NCI-H510A treated with DMSO at 0.1 percent for 48 hours (cell line): ENCODE measurements around the gene SMIM36.
"Not testable (repeated sequence)": the region's sequence is repeated elsewhere in the genome, so short reads cannot be mapped to it uniquely, and the experiment has no call there.

Source experiments
- DNase-seq: peaks from one replicate; lab custom pipeline; 2025; lab: John Stamatoyannopoulos, UW

The SMIM36 gene

DNA sequence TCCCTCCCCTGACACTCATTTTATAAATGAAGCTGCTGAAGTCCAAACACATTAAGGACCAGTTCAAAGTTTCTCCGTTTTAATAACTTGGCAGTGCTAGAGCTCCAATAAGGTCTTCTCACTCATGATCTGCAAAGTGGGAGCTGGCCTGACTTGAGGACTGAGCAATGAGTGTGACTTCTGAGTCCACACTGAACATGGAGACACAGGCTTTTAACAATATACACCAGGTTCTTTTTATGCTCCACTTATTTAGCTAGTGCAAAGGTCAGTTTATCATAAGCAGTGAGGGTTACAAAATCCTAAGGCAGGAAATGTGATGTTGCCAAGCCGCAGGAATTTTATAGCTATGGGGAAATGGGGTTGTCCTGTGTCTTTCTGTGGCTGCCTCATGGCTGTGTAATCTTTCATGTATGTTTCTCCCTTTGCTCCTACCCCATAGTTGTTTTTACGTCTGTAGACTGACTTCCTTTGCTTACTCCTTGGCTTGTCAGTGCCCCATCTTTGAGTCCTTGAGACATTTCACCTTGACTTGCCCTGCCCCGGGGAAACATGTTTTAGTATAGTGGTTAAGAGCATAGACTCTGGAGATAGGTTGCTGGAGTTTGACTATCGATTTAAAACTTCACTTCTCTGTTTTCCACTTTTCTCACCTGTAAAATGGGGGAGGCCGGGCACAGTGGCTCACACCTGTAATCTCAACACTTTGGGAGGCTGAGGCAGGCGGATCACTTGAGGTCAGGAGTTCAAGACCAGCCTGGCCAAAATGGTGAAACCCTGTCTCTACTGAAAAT, 77.4 kb downstream of the SMIM36 start:
- DNase-seq, result no peak

DNA sequence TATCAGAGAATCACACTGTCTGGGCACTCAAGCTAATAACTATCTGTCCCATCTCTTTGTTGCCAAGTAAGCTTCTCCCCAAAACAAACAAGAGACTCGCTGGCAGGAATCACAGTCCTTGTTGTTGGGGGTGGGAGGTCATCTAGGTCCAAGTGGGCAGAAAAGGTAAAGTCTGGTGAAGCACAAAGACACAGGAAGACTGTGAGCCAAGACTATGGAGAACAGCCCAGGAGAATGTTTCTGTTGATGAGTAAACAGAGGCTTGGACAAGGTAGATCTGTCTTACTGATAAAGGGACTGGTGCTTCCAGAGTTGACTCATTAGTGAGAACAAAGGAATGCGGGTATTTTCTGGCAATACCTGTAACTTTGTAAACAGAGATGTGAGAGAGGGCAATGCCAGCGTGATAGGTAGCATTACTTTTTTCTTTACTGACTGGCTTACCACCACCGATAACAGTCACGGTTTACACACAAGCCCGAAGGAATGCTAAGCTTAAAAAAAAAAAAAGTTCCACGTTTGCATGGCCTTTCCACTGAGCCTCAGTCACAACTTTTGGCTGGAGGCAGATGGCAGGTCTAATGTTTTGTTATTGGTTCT, 78.1 kb downstream of the SMIM36 start:
- DNase-seq, result no peak

DNA sequence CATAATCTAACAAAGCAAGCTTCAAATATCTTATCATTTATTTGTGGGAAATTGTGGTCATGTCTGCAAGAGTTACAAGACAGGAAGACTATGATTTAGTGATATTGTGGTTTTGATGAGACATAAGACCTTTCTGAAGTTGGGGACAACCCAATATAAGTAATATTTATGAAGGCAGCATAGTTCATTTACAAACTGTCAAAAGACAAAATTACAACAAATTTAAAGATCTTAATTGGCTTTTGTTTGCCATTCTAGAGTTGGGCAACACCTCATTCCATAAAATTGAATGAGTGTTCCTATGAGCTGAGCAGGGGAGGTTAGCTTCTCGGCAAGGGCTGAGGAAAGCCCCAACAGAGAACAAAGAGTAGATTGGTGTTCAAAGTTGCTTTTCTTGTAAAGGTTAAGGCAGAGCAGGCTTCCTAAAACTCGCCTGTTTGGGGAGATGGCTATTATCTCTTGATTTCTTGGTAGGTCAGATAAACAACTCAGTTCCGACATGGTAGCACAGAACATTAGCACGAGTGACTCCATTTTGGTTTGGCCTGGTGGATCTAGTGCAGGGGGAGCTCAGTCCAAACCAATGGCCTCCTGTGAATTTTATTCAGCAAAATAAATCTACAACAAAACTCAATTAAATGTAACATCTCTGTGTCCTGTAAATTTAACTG, 78.8 kb downstream of the SMIM36 start:
- DNase-seq, result no peak

DNA sequence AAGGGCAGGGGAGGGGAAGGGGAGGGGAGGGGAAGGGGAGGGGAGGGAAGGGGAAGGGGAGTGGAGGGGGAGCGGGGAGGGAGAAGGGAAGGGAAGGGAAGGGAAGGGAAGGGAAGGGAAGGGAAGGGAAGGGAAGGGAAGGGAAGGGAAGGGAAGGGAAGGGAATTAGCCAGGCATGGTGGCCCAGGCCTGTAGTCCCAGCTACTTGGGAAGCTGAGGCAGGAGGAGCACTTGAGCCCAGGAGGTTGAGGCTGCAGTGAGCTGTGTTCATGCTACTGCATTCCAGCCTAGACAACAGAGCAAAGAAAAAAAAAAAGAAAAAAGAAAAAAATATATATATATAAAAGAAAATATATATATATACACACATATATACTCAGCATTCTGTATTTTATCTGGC, 79.3 kb downstream of the SMIM36 start:
- not testable (repeated sequence) for DNase-seq

DNA sequence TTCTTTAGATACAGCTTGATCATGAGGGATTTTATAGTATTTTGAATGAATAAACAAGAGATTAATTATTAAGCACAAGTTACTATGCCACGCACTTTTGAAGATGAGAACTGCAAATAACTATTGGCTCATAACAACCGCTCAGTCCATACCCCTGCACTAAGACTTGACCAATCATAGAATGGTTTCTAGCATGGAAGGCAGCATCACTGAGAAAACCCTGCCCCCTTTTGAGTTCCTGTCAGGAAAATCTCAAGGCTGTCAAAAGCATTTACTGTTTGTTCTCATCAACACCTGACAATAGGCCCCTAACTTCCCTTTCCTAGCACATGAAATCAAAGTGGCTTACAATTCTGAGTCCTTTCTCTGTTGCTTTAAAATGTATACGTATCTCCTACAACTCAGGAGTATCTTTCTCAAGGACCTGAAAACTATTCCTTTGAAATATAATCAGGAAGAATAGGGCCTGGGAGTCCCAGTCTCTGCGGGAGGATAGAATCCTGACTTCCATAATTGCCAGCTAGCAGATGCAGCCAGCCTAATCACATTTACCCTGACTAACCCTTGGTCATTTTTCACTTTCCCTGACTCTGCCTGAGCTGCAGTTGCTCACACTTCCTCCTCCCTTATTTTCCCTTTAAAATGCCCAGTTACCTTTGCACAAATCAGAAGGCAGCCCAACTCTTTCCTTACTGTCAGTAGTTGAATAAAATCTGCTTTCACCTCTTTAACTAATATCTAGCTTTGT, 80.5 kb downstream of the SMIM36 start:
- DNase-seq, result no peak

DNA sequence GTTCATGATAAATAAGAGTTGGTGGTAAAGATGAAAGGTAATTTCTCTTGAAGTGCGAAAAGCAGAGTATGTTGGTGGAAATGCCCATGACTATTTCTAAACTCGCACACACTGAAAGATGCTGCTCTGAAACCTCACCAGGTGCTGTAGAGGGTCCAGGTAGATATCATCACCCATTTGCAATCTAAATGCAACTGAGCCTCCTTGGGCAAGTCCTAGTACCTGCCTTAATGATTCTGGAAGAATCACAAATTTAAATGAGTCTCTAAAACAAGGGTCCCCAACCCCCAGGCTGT, 83.7 kb downstream of the SMIM36 start:
- no peak for DNase-seq

DNA sequence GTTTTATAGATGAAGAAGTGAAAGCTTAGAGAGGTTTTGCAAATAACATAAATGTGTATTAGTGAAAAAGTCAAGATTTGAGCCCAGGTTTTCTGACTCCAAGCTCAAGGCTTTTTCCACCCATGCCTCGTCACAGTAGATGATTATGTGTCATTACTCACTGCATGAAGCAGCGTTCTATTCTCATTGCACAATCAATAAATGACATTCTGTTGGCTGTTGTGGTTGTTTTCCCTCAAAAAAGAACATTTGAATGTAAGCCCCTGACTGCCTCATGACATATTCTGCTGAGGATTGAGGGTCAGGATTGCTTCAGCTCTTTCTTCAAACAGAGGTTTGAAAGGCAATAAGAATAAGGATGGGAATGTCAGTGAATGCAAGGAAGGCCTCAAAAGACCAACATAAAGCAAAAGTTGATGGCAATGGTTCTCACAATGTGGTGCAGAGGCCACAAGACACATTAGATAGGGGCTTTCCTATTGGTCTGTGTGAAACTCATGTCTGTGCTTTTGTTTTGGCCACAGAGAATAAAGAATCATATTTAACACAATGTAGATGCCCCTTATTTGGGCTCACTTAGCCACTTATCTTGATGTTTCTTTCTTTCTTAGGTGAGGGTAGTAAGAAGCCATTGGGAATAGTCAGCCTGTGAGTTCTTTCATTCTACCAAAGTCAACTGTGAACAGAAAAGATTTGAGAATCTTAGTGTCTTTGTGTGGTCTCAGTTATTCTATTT, 84.2 kb downstream of the SMIM36 start:
- DNase-seq, result no peak

DNA sequence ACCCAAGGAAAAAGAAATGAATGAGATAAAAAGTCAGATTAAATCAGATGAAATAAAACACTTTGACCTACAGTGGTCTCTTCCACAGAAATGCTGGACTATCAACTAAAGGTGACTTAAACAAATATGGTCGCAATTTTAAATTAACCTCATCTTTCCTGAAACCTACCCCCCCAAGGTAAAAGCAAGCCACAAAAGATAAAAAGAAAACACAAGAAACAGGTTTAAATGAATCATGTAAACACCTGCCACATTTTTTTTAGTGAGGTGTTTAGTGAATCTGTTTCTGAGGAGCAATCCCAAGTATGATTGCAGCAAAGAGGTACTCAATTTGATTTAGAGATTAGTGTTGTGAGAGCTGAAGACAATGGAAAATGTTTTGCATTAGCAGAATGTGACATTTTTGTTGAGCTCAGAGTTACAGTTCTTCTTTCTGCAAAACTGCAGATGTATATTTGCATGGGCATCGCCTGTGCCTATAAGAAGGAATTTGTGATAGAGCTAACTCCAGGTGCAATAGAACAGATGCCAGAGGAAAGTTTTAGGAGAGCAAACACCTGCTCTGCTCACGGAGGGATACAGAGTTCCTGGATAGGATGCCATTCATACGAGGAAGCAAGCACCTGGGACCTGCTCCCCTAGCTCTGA, 86.2 kb downstream of the SMIM36 start:
- DNase-seq, result no peak

DNA sequence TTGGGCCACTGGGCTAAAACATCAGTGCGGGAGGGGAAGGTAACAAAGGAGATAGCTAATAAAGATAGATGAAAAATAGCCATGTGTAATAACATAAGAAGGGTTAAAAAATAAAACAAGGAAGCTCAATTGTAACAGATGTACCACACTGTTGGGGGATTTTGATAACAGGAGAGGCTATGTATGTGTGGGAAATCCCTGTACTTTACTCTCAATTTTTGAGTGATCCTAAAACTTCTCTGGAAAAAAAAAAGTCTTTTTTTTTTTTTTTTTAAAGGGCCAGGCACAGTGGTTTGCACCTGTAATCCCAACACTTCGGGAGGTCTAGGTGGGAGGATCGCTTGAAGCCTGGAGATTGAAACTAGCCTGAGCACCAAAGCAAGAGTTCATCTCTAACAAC, 87.7 kb downstream of the SMIM36 start:
- no peak for DNase-seq

DNA sequence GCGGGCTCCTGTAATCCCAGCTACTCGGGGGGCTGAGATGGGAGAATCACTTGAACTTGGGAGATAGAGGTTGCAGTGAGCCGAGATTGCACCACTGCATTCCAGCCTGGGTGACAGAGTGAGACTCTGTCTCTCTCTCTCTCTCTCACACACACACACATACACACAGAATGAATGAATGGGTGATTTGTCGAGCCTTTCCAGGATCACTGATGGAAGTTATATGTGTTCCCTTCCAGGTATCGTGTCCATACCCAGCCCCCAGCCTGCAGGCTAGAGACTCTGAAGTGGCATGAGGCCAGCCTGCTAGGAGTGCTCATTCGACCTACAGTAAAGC, 88.5 kb downstream of the SMIM36 start:
- not testable (repeated sequence) for DNase-seq

DNA sequence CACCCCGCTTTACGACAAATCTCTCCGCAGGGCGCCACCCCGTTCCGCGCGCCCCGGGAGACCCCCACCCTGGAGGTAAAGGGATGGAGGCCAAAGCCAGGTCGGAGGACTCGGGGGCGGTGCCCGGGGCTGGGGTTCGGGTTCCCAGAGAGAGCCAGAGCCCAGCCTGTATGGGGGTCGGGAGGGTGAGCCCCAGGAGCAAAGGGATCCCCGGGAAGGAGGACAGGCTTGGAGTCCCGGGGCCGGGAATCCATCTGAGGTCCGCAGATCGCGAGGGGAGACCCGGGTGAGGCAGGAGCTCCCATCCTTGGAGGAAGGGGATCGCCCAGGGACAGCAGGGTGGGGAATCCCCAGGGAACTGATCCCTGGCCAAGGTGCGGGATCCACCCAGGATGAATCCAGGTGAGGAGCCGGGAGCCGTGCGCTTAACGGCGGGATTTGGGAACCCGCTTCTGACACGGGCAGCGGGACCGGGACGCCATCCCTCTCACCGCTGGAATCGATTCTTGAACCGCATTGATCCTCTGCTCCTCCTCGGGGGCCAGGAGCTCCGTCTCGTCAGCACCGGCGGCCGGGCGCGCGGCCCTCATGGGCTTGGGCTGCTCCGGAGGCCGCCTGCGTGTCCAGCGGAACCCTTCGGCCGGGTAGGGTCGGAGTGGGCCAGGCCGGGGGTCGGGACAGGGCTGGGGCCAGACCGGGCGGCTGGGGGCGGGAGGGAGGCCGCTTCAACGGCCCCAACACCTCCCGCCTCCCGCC, 89.9 kb downstream of the SMIM36 start, which contains the start of gene MMD:
MMD (minus strand) TSS at position 657 of the 756 bp plus-strand sequence; CDS start at position 517, 140 bp downstream.
- peak; percentile 78 for DNase-seq

DNA sequence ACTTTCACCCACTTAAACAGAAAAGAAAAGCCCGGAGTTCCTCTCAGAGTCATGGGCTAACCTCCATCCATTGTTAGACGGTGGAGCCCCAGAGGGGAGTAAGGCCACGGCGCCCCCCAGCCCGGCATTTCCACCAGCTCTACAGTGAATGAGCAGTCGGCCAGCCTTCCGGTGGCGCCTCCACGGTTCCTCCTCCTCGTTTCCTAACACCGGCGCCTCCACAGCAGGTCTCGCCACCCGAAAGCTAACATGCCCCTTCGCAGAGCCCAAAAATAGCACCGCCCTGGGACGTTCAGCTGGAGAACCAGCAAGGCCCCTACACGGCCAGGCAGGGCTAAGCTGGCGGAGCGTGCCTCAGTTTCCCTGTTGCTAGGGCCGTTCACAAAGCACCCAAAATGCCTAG, 90.5 kb downstream of the SMIM36 start:
- peak; percentile 16 for DNase-seq

DNA sequence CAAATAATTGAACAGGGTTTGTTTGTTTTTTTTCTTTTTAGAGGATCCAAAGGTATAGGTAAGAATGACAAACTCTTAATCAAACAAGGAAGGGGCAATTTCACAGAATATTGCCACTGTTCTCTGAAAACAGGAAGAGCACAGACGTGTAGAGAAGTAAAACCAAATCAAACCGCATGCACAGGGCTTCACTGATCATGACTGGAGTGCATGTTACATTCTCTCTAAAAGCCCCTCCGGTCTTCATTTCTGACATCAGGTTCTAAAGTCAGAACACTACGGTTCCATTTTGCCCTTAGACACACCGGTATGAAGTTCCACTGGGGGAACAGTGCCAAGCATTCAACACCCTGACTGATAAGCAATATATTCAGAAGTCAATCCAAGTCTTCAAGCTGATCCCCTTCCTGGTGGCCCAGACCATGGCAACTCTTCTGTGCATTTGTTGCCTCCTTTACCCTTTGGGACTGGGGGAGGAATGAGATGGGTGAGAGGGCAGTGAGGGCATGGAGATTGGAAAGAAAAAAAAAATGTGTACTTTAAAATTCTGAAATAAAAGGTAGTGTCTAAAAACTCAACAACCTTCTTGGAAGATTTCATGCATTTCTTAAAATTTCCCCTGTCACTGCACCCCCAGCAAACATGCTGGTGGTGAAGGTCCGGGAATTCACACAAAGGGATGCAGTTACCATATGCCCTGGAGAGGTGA, 91.0 kb downstream of the SMIM36 start:
- DNase-seq, result no peak

DNA sequence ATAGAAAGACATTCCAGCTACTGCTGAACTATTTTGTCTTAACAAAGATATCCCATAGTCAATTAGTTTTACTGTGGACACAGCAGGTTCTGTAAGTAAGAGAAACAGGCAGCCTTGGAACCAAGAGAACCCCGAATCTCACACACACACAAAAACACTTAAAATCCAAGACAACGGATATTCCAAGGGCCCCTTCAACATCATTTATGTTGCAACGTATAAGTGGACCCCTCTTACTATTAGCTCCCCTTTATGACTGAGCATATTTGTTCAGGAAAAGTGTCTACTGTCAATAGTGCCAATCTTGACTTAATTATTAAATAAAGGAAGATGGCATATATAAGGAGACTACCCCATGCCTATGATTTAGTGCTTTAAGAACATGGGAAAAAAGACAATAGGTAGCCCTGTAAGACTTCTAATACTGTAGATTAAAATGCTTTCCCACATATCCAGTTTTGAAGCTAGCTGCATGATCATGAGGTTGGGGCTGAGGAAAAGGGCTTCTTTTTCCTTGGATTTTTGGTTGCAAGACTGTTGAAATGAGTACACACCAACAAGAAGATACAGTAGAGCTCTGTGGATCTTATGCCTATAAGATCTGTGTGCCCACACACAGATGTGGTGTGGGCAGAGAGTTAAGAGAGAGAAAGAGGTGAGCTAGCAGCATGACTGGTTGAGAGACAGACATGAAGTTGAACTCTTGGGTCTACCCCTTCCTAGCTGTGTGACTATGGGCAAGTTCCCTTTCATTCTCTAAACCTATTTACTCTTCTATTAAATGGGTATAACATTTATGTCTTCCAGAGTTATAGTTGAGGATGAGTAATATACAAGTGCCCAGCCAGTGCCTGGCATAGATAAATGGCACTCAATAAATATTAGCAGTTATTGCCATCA, 92.6 kb downstream of the SMIM36 start:
- no peak for DNase-seq

DNA sequence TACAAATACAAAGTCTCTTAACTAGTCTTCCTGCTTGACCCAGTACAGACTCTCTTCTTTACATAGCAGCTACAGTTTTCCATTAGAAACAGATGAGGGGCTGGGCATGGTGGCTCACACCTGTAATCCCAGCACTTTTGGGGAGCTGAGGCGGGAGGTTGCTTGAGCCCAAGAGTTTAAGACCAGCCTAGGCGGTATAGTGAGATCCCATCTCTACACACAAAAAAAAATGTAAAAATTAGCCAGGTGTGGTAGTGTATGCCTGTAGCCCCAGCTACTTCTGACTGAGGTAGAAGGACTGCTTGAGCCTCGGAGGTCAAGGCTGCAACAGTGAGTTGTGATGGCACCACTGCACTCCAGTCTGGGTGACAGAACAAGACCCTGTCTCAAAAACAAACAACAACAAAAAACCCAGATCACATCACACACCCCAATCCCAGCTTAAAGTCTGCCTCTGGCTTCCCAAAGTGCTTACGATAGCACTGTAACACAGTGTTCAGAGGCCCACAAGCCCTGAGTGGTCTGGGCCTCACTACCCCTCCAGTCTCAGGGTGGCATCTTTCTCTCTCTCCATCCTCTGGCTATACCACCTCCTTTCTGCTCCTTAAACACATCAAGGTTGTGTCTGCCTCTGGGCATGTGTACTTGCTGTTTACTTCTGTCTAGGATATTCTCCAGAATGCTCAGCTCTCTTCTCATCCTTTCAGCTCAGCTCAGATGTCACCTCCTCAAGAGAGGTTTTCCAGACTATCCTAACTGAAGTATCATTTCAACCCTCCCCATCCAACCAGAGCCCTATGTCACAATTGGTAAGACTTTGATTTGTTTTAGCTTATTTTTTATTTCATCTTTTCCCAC, 93.6 kb downstream of the SMIM36 start:
- DNase-seq, result no peak

DNA sequence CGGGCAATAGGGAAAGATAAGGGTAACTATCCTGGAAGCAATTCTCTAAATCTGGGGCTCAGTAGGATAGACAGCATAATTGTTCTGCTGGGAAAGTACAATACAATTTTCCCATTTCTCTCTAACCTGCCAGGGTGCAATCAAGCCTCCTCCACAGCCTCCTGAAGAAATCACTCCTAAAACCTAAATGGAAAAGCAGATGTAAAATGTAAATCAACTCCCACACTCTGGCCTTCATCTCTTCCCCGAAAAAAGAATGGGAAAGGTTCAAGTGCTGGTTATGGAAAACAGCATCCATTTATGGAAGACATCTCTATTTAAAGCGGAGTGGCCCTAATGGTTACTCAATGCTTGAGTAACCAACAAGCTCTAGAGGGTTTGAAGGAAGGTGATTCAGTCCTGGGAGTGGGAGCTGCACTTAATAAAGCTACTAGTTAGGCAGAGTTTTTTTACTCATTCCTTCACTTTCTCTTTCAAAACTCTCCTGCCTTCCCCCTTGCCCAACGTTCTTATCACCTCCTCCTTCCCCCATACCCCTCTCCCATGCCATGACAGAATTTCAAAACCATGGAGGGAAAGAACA, 94.7 kb downstream of the SMIM36 start:
- DNase-seq, result no peak

DNA sequence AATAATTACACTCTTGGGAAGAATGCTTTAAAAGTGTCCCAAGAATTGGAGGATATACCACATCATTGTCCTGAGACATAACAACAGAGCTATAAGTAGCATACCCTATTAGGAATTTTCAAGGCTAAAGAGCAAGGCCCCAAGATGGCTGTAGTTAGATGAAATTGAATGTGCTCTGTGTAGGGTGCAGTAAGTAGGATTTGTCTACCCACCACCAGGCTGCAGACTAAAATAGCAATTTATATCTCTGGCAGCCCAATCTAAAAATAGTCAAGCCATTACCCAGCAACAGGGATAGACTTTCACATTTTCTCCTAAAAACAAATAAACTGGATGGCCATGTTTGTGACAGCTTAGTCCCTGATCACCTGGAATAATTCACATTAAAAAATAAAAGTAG, 95.3 kb downstream of the SMIM36 start:
- no peak for DNase-seq

DNA sequence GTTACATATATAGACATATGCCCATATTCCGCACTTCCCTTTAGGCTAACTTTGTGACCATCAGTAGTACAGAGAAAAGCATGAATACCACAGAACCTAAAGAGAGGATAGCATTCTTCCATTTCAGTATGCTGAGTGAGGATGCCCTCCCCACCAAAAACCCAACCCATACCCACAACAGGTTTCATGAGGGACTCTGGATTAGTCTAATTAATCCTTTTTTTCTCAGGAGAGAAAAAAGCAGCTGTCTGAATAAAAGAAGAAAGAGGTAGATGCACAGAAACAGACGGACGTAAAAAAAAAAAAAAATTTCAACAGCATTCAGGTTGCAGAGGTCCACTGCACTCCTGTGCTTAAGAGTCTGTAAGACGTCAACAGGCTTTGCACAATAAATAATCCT, 96.3 kb downstream of the SMIM36 start:
- DNase-seq, result no peak
